Brain microvascular endothelial cell (primary cell): ENCODE measurements around the gene COL10A1.

Experiments
- DNase-seq: peaks from one replicate; pipeline ENCODE4 v3.0.0-alpha.2; 2020
- H3K27ac ChIP-seq: fragments of 250-450 bp; sonication (Bioruptor Pico); 2 replicates; pipeline ENCODE4 v1.5.1; 2020; ENCODE audit warnings: mild to moderate bottlenecking, moderate library complexity
- H3K27me3 ChIP-seq: fragments of 250-450 bp; sonication (Bioruptor Pico); replicated peaks from 2 replicates; pipeline ENCODE4 v1.5.1; 2020; ENCODE audit warnings: mild to moderate bottlenecking
- H3K36me3 ChIP-seq: fragments of 250-450 bp; sonication (Bioruptor Pico); replicated peaks from 2 replicates; pipeline ENCODE4 v1.5.1; 2020; ENCODE audit warnings: mild to moderate bottlenecking
- H3K4me3 ChIP-seq: 2 replicates; pipeline ENCODE4 v1.5.1; 2011; ENCODE audit warnings: low read depth, mild to moderate bottlenecking, control low read depth, low read length, moderate library complexity
- in situ Hi-C: cut with HindIII; loops from 2 replicates; pipeline ENCODE4 v1.10.0; 2017; ENCODE audit warnings: low sequenced_read_pairs, low pct_ligation_motif_present
- TF ChIP-seq, protein P1 (sequence below): IDR thresholded peaks from 2 replicates; pipeline ENCODE4 v1.5.1; 2011; ENCODE audit warnings: low read depth, mild to moderate bottlenecking, moderate library complexity, low read length, control low read depth, inconsistent platforms; ENCODE audit errors: missing control alignments

The COL10A1 gene

DNA sequence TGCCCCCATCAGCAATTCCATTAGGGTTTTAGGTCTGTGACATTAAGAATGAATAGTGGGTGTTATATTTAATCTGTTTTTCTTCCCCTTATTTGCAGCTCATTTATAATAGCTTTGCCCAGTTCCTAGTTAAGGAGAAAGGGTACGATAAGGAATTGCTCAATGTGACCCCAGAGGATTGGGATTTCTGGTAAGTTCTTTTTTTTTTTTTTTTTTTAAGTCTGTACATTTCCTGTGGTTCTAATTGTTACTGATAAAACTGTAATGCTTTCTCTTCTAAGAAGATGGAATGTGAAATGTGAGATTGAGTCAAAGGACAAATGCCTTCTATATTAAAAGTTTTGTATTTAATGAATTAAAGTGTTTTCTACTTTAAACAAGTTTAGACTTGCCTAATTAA, 19.8 kb downstream of the COL10A1 start:
- Histone ChIP-seq H3K27me3 (no peaks in the 10 kb centered on the region), H3K4me3 (no peak overlapping the region), H3K27ac (no peak overlapping the region), H3K36me3 (no peaks in the 10 kb centered on the region)
- no peak for DNase-seq
- TF ChIP-seq, protein P1, sequence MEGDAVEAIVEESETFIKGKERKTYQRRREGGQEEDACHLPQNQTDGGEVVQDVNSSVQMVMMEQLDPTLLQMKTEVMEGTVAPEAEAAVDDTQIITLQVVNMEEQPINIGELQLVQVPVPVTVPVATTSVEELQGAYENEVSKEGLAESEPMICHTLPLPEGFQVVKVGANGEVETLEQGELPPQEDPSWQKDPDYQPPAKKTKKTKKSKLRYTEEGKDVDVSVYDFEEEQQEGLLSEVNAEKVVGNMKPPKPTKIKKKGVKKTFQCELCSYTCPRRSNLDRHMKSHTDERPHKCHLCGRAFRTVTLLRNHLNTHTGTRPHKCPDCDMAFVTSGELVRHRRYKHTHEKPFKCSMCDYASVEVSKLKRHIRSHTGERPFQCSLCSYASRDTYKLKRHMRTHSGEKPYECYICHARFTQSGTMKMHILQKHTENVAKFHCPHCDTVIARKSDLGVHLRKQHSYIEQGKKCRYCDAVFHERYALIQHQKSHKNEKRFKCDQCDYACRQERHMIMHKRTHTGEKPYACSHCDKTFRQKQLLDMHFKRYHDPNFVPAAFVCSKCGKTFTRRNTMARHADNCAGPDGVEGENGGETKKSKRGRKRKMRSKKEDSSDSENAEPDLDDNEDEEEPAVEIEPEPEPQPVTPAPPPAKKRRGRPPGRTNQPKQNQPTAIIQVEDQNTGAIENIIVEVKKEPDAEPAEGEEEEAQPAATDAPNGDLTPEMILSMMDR: no peak
- in situ Hi-C loops: no loop called here

DNA sequence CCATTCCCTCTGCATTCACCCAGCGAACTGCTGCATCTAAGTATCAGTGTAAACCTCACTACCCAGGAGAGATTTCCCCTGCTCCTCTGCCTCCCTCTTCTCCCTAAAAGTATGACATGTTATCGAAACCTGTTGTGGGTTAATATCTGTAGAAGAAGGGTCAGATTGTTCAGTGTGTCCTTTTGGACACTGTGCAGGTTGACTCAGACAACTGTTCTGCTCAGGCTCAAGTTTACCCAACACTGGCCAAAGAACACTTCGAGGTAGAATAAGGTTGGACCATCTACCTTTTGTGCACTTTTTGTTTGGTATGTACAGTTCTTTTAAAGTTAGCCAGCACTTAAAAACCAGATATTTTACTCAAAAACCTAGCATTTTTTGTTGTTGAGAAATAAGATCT, 20.7 kb downstream of the COL10A1 start:
- TF ChIP-seq, protein P1: no peak
- no peak for DNase-seq
- no peak overlapping the region for H3K27ac ChIP-seq
- no peaks in the 10 kb centered on the region for H3K36me3 ChIP-seq
- in situ Hi-C loops: no loop called here
- no peak overlapping the region for H3K4me3 ChIP-seq
- no peaks in the 10 kb centered on the region for H3K27me3 ChIP-seq

DNA sequence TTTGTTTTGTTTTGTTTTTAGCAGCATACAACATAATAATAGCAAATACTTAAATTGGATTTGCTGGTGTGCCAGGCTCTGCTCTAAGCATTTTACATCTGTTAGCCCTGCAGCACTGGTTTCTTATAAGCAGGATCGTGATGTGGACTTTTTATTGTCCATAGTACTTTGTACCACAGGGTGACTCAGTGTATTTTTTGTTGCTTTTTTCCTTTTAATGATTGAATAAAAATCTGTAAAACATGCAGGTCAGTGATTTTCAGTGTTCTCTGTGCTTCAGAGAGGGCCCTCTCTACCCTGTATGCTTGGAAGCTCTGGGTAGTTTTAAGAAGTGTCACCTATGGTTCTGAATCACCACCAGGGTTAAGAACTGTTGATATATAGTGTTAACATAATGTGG, 21.3 kb downstream of the COL10A1 start:
- in situ Hi-C loops: no loop called here
- DNase-seq: no peak
- Histone ChIP-seq H3K27me3 (no peaks in the 10 kb centered on the region), H3K27ac (no peak overlapping the region), H3K4me3 (no peak overlapping the region), H3K36me3 (no peaks in the 10 kb centered on the region)
- TF ChIP-seq, protein P1: no peak

DNA sequence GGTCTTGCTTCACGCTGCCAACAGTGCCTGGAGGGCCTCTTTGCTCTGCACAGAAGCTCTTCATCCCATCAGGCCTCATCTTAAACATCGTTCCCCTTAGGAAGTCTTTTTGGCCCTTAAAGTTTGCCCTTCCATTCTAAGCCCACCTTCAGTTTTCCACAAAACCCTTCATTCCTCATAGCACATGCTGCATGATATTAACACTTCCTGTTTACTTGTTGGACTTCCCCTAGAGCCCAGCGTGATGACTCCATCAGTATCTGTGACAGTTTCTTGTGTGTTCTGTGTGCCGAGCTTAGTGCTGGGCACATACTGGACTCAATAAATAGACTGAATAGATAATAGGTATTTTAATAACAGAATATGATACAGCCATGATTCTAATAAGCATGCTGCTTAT, 23.1 kb downstream of the COL10A1 start:
- H3K36me3 ChIP-seq: no peaks in the 10 kb centered on the region
- in situ Hi-C loops: no loop called here
- no peak for DNase-seq
- no peak overlapping the region for H3K27ac ChIP-seq
- no peak overlapping the region for H3K4me3 ChIP-seq
- no peaks in the 10 kb centered on the region for H3K27me3 ChIP-seq
- TF ChIP-seq, protein P1: no peak

DNA sequence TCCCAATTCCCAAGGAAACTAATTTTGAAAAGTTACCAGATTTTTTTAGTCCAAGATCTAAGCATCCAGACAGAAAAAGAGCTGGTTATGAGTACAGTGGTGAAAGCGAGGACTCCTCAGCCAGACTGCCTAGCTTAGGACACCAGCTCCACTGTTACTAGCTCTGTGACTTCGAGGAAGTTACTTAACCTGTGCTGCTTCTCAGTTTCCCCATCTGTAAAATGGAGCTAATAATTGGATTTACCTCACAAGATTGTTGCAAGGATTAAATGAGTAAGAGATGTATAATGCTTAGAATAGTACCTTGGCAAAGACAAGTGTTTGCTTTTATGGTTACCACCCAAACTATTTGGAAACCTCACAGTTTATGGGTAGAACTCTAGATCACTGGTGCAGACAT, 24.1 kb downstream of the COL10A1 start:
- no peak for DNase-seq
- no peak overlapping the region for H3K27ac ChIP-seq
- H3K36me3 ChIP-seq: no peaks in the 10 kb centered on the region
- TF ChIP-seq, protein P1: no peak
- H3K4me3 ChIP-seq: peak overlapping the region; percentile 84
- in situ Hi-C loops: no loop called here
- no peaks in the 10 kb centered on the region for H3K27me3 ChIP-seq

DNA sequence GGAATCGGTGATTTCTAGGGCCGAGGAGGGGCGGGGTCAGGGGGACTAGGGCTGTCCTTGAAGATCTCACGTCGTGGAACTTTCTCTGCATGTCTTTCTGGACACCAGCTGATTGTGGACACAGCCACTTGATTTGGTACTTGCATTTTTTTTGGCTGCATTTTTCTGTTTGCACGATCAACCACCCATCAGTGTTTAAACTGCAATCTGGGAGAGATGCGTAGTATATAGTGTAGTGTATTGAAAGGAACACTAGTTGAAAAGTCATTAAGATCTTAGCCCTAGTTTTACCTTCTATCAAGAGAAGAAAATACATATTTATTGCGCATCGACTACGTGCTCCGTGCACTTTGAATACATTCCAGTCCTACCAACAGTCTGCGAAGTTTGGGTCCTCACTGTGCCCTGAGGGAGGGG, 24.6 kb downstream of the COL10A1 start:
- no peak for DNase-seq
- H3K36me3 ChIP-seq: no peaks in the 10 kb centered on the region
- H3K4me3 ChIP-seq: peak overlapping the region; percentile 84
- no peak overlapping the region for H3K27ac ChIP-seq
- in situ Hi-C loops: no loop called here
- no peaks in the 10 kb centered on the region for H3K27me3 ChIP-seq
- TF ChIP-seq, protein P1: no peak
